ENCODE data around the gene PRR23E. TPM values are rescaled to one million over a fixed set of nuclear protein-coding genes. Genes with fewer than 3 reads are reported as not detected.

Gene PRR23E
- total and polyA plus RNA-seq, 12 donors = not detected

- peaks cover 0 to 4% (median 0%) of the 10 kb centered on the region in 7 donors for H3K27me3 ChIP-seq
- TF ChIP-seq, protein P1, sequence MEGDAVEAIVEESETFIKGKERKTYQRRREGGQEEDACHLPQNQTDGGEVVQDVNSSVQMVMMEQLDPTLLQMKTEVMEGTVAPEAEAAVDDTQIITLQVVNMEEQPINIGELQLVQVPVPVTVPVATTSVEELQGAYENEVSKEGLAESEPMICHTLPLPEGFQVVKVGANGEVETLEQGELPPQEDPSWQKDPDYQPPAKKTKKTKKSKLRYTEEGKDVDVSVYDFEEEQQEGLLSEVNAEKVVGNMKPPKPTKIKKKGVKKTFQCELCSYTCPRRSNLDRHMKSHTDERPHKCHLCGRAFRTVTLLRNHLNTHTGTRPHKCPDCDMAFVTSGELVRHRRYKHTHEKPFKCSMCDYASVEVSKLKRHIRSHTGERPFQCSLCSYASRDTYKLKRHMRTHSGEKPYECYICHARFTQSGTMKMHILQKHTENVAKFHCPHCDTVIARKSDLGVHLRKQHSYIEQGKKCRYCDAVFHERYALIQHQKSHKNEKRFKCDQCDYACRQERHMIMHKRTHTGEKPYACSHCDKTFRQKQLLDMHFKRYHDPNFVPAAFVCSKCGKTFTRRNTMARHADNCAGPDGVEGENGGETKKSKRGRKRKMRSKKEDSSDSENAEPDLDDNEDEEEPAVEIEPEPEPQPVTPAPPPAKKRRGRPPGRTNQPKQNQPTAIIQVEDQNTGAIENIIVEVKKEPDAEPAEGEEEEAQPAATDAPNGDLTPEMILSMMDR (IDR thresholded peaks at IDR 0.05) = no peak
- peaks cover 0 to 6% (median 0%) of the 10 kb centered on the region in 11 donors for H3K9me3 ChIP-seq
- no peaks in the 10 kb centered on the region for H3K36me3 ChIP-seq
- no peak overlapping the region for H3K4me3 ChIP-seq
- DNase-seq = no peak
- no peaks in the 10 kb centered on the region for H3K4me1 ChIP-seq
- intact Hi-C loops (cut with DNase I) = loop anchor here in 2 of 10 donors (10.0 kb wide), 2 partner anchors 498 to 508 kb away; no protein-coding TSS in a partner anchor
- no peak overlapping the region for H3K27ac ChIP-seq
- peak in 2 of 8 donors; percentile 10 to 26 for ATAC-seq
- 72 to 80% methylated on average over 8 of the region's 8 CpGs for WGBS, 2 donors
Measured at GRCh38 chr3:127182848-127183714, 9.8 kb upstream of the PRR23E start.

- no peak for DNase-seq
- TF ChIP-seq, protein P1 (IDR thresholded peaks at IDR 0.05) = no peak
- no peak for ATAC-seq
- Histone ChIP-seq H3K27ac (no peak overlapping the region), H3K36me3 (no peaks in the 10 kb centered on the region), H3K27me3 (peaks cover 0 to 4% (median 0%) of the 10 kb centered on the region in 7 donors), H3K9me3 (peaks cover 0 to 15% (median 0%) of the 10 kb centered on the region in 11 donors), H3K4me3 (no peak overlapping the region), H3K4me1 (no peaks in the 10 kb centered on the region)
- intact Hi-C loops (cut with DNase I) = loop anchor here in 2 of 10 donors (10.0 kb wide), 2 partner anchors 499 to 509 kb away; no protein-coding TSS in a partner anchor
- 73 to 75% methylated on average over 20 to 23 of the region's 23 CpGs for WGBS, 2 donors
Measured at GRCh38 chr3:127183931-127184869, 8.7 kb upstream of the PRR23E start.

DNA sequence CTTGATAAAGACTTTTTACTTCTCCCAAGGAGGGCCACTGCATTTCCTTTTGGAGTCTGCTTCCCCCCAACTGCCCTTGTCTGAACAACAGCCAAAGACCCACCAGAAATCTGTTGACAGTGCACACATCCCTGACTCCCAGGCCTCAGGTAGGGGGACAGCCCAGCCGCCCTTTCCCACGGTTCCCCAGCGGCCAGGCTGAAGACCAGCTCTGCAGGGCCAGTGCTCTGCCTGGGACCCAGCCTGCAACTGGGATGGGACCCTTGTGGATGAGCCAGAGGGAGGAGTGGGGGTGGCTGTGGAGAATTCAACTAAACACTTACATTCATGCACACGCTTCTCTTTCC lies 8.1 kb upstream of the PRR23E start:
- no peak for ATAC-seq
- WGBS, 2 donors = 67 to 74% methylated on average over 4 of the region's 4 CpGs
- Histone ChIP-seq H3K27me3 (peaks cover 0 to 4% (median 0%) of the 10 kb centered on the region in 7 donors), H3K36me3 (no peaks in the 10 kb centered on the region), H3K27ac (no peak overlapping the region), H3K4me3 (no peak overlapping the region), H3K9me3 (peaks cover 0 to 15% (median 0%) of the 10 kb centered on the region in 11 donors), H3K4me1 (no peaks in the 10 kb centered on the region)
- TF ChIP-seq, protein P1 (IDR thresholded peaks at IDR 0.05) = no peak
- intact Hi-C loops (cut with DNase I) = loop anchor here in 2 of 10 donors (10.0 kb wide), 2 partner anchors 500 to 510 kb away; no protein-coding TSS in a partner anchor
- DNase-seq = no peak

- Histone ChIP-seq H3K4me3 (no peak overlapping the region), H3K27ac (no peak overlapping the region), H3K27me3 (peaks cover 0 to 4% (median 0%) of the 10 kb centered on the region in 7 donors), H3K4me1 (no peaks in the 10 kb centered on the region), H3K36me3 (no peaks in the 10 kb centered on the region), H3K9me3 (peaks cover 0 to 15% (median 0%) of the 10 kb centered on the region in 11 donors)
- intact Hi-C loops (cut with DNase I) = loop anchor here in 2 of 10 donors (10.0 kb wide), 2 partner anchors 500 to 510 kb away; no protein-coding TSS in a partner anchor
- no peak for ATAC-seq
- TF ChIP-seq, protein P1 (IDR thresholded peaks at IDR 0.05) = no peak
- 70 to 74% methylated on average over 3 of the region's 3 CpGs for WGBS, 2 donors
- no peak for DNase-seq
Measured at GRCh38 chr3:127185268-127185667, 7.7 kb upstream of the PRR23E start.

Data from heart right ventricle (tissue), 16 donors.